GM12878 (cell line): ENCODE results near the gene PHRF1.
A peak's percentile ranks its signal among the peaks of the same experiment; 100 is the strongest.

Experiments
- ATF7 ChIP-seq: fragments of 450-650 bp; IDR thresholded peaks from 2 replicates; pipeline ENCODE4 v1.6.1; 2016; ENCODE audit warnings: low read depth, mild to moderate bottlenecking
- BMI1 ChIP-seq: fragments of 450-650 bp; IDR thresholded peaks from 2 replicates; pipeline ENCODE4 v1.6.1; 2016; ENCODE audit warnings: mild to moderate bottlenecking, moderate library complexity, borderline replicate concordance
- CHD2 ChIP-seq: IDR thresholded peaks from 2 replicates; pipeline ENCODE4 v1.6.1; 2011; ENCODE audit warnings: low read depth, low read length, improper control_type of control experiment, borderline replicate concordance
- CREM ChIP-seq: IDR thresholded peaks from 2 replicates; pipeline ENCODE4 v1.6.1; 2014; ENCODE audit warnings: antibody characterized with exemption, low read depth
- CTCF ChIP-seq, 3 experiments: IDR thresholded peaks in 2 of 3; conservative IDR thresholded peaks in 1 of 3; 2 replicates each; pipeline ENCODE4 v1.5.1; 2011; ENCODE audit warnings: low read depth in 3 of 3, low read length in 3 of 3, mild to moderate bottlenecking in 3 of 3, control low read depth in 2 of 3, moderate library complexity in 2 of 3, inconsistent platforms in 1 of 3, mixed read lengths in 1 of 3; ENCODE audit not compliant: control insufficient read depth in 2 of 3, insufficient read depth in 1 of 3; ENCODE audit errors: extremely low read depth in 1 of 3
- EP300 ChIP-seq, 2 experiments: fragments of 150-350 bp in 1 of 2; IDR thresholded peaks; 2 replicates each; pipeline ENCODE4 v1.6.1; 2011 to 2012; ENCODE audit warnings: low read depth in 2 of 2, low read length in 2 of 2, borderline replicate concordance in 1 of 2, improper control_type of control experiment in 1 of 2, inconsistent platforms in 1 of 2; ENCODE audit not compliant: control insufficient read depth in 1 of 2
- GABPA ChIP-seq: IDR thresholded peaks from 2 replicates; pipeline ENCODE4 v1.6.1; 2014; ENCODE audit warnings: antibody characterized with exemption, low read depth, mild to moderate bottlenecking, inconsistent platforms
- IKZF1 ChIP-seq: fragments of 450-650 bp; conservative IDR thresholded peaks from 2 replicates; pipeline ENCODE4 v1.6.1; 2017; ENCODE audit warnings: antibody characterized with exemption, mild to moderate bottlenecking
- JUNB ChIP-seq: IDR thresholded peaks from 2 replicates; pipeline ENCODE4 v1.6.1; 2016; ENCODE audit warnings: antibody characterized with exemption, mild to moderate bottlenecking
- NFYB ChIP-seq: IDR thresholded peaks from 2 replicates; pipeline ENCODE4 v1.6.1; 2011; ENCODE audit warnings: low read depth, mild to moderate bottlenecking, low read length, improper control_type of control experiment, moderate library complexity; ENCODE audit not compliant: insufficient read depth
- PKNOX1 ChIP-seq: fragments of 450-650 bp; IDR thresholded peaks from 2 replicates; pipeline ENCODE4 v1.6.1; 2016; ENCODE audit warnings: mild to moderate bottlenecking
- POLR2A ChIP-seq: IDR thresholded peaks from 2 replicates; pipeline ENCODE4 v1.6.1; 2011; ENCODE audit warnings: low read depth, mild to moderate bottlenecking, low read length
- SIX5 ChIP-seq: IDR thresholded peaks from 2 replicates; pipeline ENCODE4 v1.6.1; 2011; ENCODE audit warnings: mild to moderate bottlenecking, low read depth, low read length, moderate library complexity; ENCODE audit not compliant: severe bottlenecking
- ZBED1 ChIP-seq: IDR thresholded peaks from 2 replicates; pipeline ENCODE4 v1.6.1; 2016; ENCODE audit warnings: borderline replicate concordance

- TF ChIP-seq CTCF (IDR thresholded peaks at IDR 0.05 in 2 of 3, conservative IDR thresholded peaks at IDR 0.05 in 1 of 3; ENCODE audit: control insufficient read depth in 2 of 3, extremely low read depth in 1 of 3, insufficient read depth in 1 of 3, low read depth in 3 of 3, low read length in 3 of 3) (no peak), NFYB (no peak), SIX5 (no peak), EP300 (IDR thresholded peaks at IDR 0.05; ENCODE audit: borderline replicate concordance in 1 of 2, control insufficient read depth in 1 of 2, low read depth in 2 of 2, low read length in 2 of 2) (no peak), ZBED1 (no peak), CHD2 (no peak), JUNB (no peak), IKZF1 (0 out of 2 replicates have a peak, but pooled peaks have one; percentile 12), PKNOX1 (no peak), BMI1 (no peak), CREM (no peak), GABPA (no peak), ATF7 (no peak), POLR2A (no peak; the same call in 1 of the 2 replicates)
These were observed 41.7 kb upstream of the PHRF1 start for GRCh38 chr11:534396-535209.
